GM23338 (cell line): ENCODE measurements around the gene APAF1. TPM values are rescaled to one million over a fixed set of nuclear protein-coding genes. Genes with fewer than 3 reads are reported as not detected.

Experiments used
- ATAC-seq: fragments of 200-7000 bp; cut with Tn5 transposase; 3 replicates; pipeline ENCODE4 v1.9.1; 2020
- DNase-seq: peaks from one replicate; pipeline ENCODE4 v3.0.0-alpha.2; 2015; ENCODE audit warnings: low spot score
- H2AFZ ChIP-seq: fragments of 200-600 bp; sonication (generic); 2 replicates; pipeline ENCODE4 v1.8.0; 2016; ENCODE audit warnings: antibody characterized with exemption, mild to moderate bottlenecking, moderate library complexity
- H3F3A ChIP-seq: fragments of 200-600 bp; sonication (generic); replicated peaks from 2 replicates; pipeline ENCODE4 v1.8.0; 2017; ENCODE audit warnings: antibody characterized with exemption, mixed run types, low read depth
- H3K27ac ChIP-seq: fragments of 200-600 bp; sonication (generic); 2 replicates; pipeline ENCODE4 v1.6.1; 2016; ENCODE audit warnings: low read depth
- H3K27me3 ChIP-seq: fragments of 200-600 bp; sonication (generic); 2 replicates; pipeline ENCODE4 v1.8.0; 2016; ENCODE audit warnings: mild to moderate bottlenecking, mixed run types, moderate library complexity; ENCODE audit not compliant: insufficient read depth
- H3K36me3 ChIP-seq: fragments of 200-600 bp; sonication (generic); 2 replicates; pipeline ENCODE4 v1.8.0; 2016; ENCODE audit warnings: mild to moderate bottlenecking; ENCODE audit not compliant: insufficient read depth
- H3K4me1 ChIP-seq: fragments of 200-600 bp; sonication (generic); 2 replicates; pipeline ENCODE4 v1.8.0; 2016; ENCODE audit warnings: mild to moderate bottlenecking, moderate library complexity; ENCODE audit not compliant: insufficient read depth
- H3K4me2 ChIP-seq: fragments of 200-600 bp; sonication (generic); 2 replicates; pipeline ENCODE4 v1.7.1; 2017; ENCODE audit warnings: mixed run types
- H3K4me3 ChIP-seq: fragments of 200-600 bp; sonication (generic); 2 replicates; pipeline ENCODE4 v1.6.1; 2016; ENCODE audit warnings: mixed run types
- H3K79me2 ChIP-seq: fragments of 200-600 bp; sonication (generic); replicated peaks from 2 replicates; pipeline ENCODE4 v1.8.0; 2017; ENCODE audit warnings: mild to moderate bottlenecking; ENCODE audit not compliant: insufficient read depth
- H3K9me2 ChIP-seq: fragments of 200-600 bp; sonication (generic); 2 replicates; pipeline ENCODE4 v1.8.0; 2017; ENCODE audit not compliant: insufficient read depth
- H4K20me1 ChIP-seq: fragments of 200-600 bp; sonication (generic); replicated peaks from 2 replicates; pipeline ENCODE4 v1.8.0; 2017; ENCODE audit warnings: mild to moderate bottlenecking; ENCODE audit not compliant: insufficient read depth
- H3K27ac Mint-ChIP-seq: 2 replicates; pipeline ENCODE4 v1.8.0; 2020; ENCODE audit warnings: inconsistent platforms, mild to moderate bottlenecking, moderate library complexity, mixed read lengths
- H3K27me3 Mint-ChIP-seq: 3 replicates; pipeline ENCODE4 v1.8.0; 2022; ENCODE audit warnings: low read depth, mild to moderate bottlenecking, moderate library complexity, mixed read lengths, inconsistent platforms; ENCODE audit not compliant: insufficient read depth, poor library complexity
- H3K36me3 Mint-ChIP-seq: 3 replicates; pipeline ENCODE4 v1.8.0; 2021; ENCODE audit warnings: low read depth, mild to moderate bottlenecking, inconsistent platforms, moderate library complexity, mixed read lengths
- H3K4me1 Mint-ChIP-seq: 3 replicates; pipeline ENCODE4 v1.8.0; 2020; ENCODE audit warnings: mild to moderate bottlenecking, inconsistent platforms, mixed read lengths
- H3K4me3 Mint-ChIP-seq: 3 replicates; pipeline ENCODE4 v1.8.0; 2021; ENCODE audit warnings: moderate library complexity, mild to moderate bottlenecking, inconsistent platforms, mixed read lengths
- H3K9me3 Mint-ChIP-seq: 3 replicates; pipeline ENCODE4 v1.8.0; 2020; ENCODE audit warnings: moderate library complexity, mild to moderate bottlenecking, inconsistent platforms, mixed read lengths
- CREB1 ChIP-seq: fragments of 250-450 bp; sonication (Bioruptor Pico); IDR thresholded peaks from 2 replicates; pipeline ENCODE4 v1.5.0; 2020; ENCODE audit warnings: low read depth, mild to moderate bottlenecking, moderate library complexity
- CTCF ChIP-seq, 2 experiments: fragments of 200-600 bp in 1 of 2; sonication (generic) in 1 of 2; conservative IDR thresholded peaks; 2 replicates each; pipeline versions ENCODE4 v1.5.1 to v1.6.1; 2016 to 2017; ENCODE audit warnings: antibody characterized with exemption in 2 of 2, low read depth in 2 of 2, mild to moderate bottlenecking in 2 of 2, moderate library complexity in 1 of 2
- EZH2 ChIP-seq: fragments of 200-600 bp; sonication (generic); IDR thresholded peaks from one replicate; pipeline ENCODE4 v1.8.0; 2017; ENCODE audit warnings: antibody characterized with exemption, mild to moderate bottlenecking, low read depth; ENCODE audit not compliant: unreplicated experiment
- JUNB ChIP-seq: IDR thresholded peaks from one replicate; pipeline ENCODE4 v1.6.1; 2016; ENCODE audit warnings: antibody characterized with exemption; ENCODE audit not compliant: unreplicated experiment
- NANOG ChIP-seq: IDR thresholded peaks from 2 replicates; pipeline ENCODE4 v1.6.1; 2016; ENCODE audit warnings: antibody characterized with exemption, borderline replicate concordance
- POLR2AphosphoS5 ChIP-seq: IDR thresholded peaks from 2 replicates; pipeline ENCODE4 v1.6.1; 2016; ENCODE audit warnings: antibody characterized with exemption, low read depth
- REST ChIP-seq: IDR thresholded peaks from one replicate; pipeline ENCODE4 v1.6.1; 2018; ENCODE audit warnings: antibody characterized with exemption; ENCODE audit not compliant: unreplicated experiment
- STAT1 ChIP-seq: IDR thresholded peaks from one replicate; pipeline ENCODE4 v1.6.1; 2016; ENCODE audit warnings: antibody characterized with exemption; ENCODE audit not compliant: unreplicated experiment
- ZNF114 ChIP-seq: fragments of 250-450 bp; sonication (Bioruptor Pico); IDR thresholded peaks from 2 replicates; pipeline ENCODE4 v1.5.0; 2020; ENCODE audit warnings: mild to moderate bottlenecking, moderate library complexity
- ZNF331 ChIP-seq: fragments of 250-450 bp; sonication (Bioruptor Pico); IDR thresholded peaks from 2 replicates; pipeline ENCODE4 v1.5.0; 2020; ENCODE audit warnings: low read depth, mild to moderate bottlenecking, moderate library complexity
- ZNF462 ChIP-seq: fragments of 250-450 bp; sonication (Bioruptor Pico); IDR thresholded peaks from 2 replicates; pipeline ENCODE4 v1.5.0; 2020; ENCODE audit warnings: mild to moderate bottlenecking, moderate library complexity
- polyA plus RNA-seq: library from polyadenylated mRNA; unstranded; fragments of >200 nt; fragmentation: Nextera tagmentation; extraction: Ambion mirVana; gene quantifications from 2 replicates; pipeline ENCODE4 v1.2.1, GENCODE V29; 2016
- total RNA-seq: library from RNA; depleted of rRNA; stranded (reverse); fragments of >200 nt; shearing (Covaris generic); gene quantifications from 2 replicates; pipeline ENCODE4 v1.2.3, GENCODE V29; 2014

APAF1 gene
- total and polyA plus RNA-seq, 2 experiments from 2014 or later = 12.0 to 31.2 TPM

- H3K27ac Mint-ChIP-seq = no peak overlapping the region
- peaks cover 17% of the 10 kb centered on the region for H3K4me1 Mint-ChIP-seq
- Histone ChIP-seq H3K27me3 (peaks cover 27% of the 10 kb centered on the region), H3K9me2 (no peaks in the 10 kb centered on the region), H4K20me1 (no peaks in the 10 kb centered on the region), H3K79me2 (no peaks in the 10 kb centered on the region), H3K4me2 (no peak overlapping the region), H3F3A (no peaks in the 10 kb centered on the region), H3K4me1 (peaks cover 11% of the 10 kb centered on the region; the same call in 1 of the 2 replicates), H3K4me3 (no peak overlapping the region), H3K27ac (no peak overlapping the region), H2AFZ (no peak overlapping the region), H3K36me3 (no peaks in the 10 kb centered on the region)
- ATAC-seq (no peak), DNase-seq (no peak)
- H3K9me3 Mint-ChIP-seq = no peaks in the 10 kb centered on the region
- peaks cover 19% of the 10 kb centered on the region for H3K27me3 Mint-ChIP-seq
- H3K4me3 Mint-ChIP-seq = no peak overlapping the region
- no peaks in the 10 kb centered on the region for H3K36me3 Mint-ChIP-seq
- TF ChIP-seq CTCF (conservative IDR thresholded peaks at IDR 0.05; ENCODE audit: low read depth in 2 of 2) = no peak
- no peak for TF ChIP-seq NANOG
- TF ChIP-seq POLR2AphosphoS5 = no peak
- no peak for TF ChIP-seq ZNF331
- TF ChIP-seq REST = no peak
- TF ChIP-seq CREB1 = no peak
- TF ChIP-seq JUNB = no peak
- TF ChIP-seq ZNF114 (CRISPR knock-in tag) = no peak
- no peak for TF ChIP-seq STAT1
Observed at GRCh38 chr12:98748463-98748862, 103.4 kb downstream of the APAF1 start.

GRCh38 chr12:98750511-98750910 is 105.4 kb downstream of the APAF1 start:
- Histone ChIP-seq H3F3A (no peaks in the 10 kb centered on the region), H3K4me1 (peaks cover 4% of the 10 kb centered on the region; the same call in 1 of the 2 replicates), H4K20me1 (no peaks in the 10 kb centered on the region), H3K4me3 (no peak overlapping the region), H3K36me3 (no peaks in the 10 kb centered on the region), H2AFZ (no peak overlapping the region), H3K4me2 (no peak overlapping the region), H3K27me3 (peaks cover 18% of the 10 kb centered on the region), H3K9me2 (no peaks in the 10 kb centered on the region), H3K79me2 (no peaks in the 10 kb centered on the region), H3K27ac (no peak overlapping the region)
- DNase-seq = peak; percentile 35
- Mint-ChIP-seq H3K27me3 (peaks cover 16% of the 10 kb centered on the region), H3K4me3 (no peak overlapping the region), H3K27ac (no peak overlapping the region), H3K36me3 (no peaks in the 10 kb centered on the region), H3K4me1 (peaks cover 16% of the 10 kb centered on the region), H3K9me3 (no peaks in the 10 kb centered on the region)
- no peak for ATAC-seq
- no peak for TF ChIP-seq ZNF462
- no peak for TF ChIP-seq POLR2AphosphoS5
- TF ChIP-seq EZH2 = no peak
